Neural cell (in vitro differentiated cells): ENCODE data around the gene INPP5A. TPM values are rescaled to one million over a fixed set of nuclear protein-coding genes. Genes with fewer than 3 reads are reported as not detected.

Source experiments
- H2AFZ ChIP-seq: fragments of 200-600, 300-800 bp; sonication (generic), shearing (Covaris generic); 2 replicates; pipeline ENCODE4 v1.6.0; 2014; ENCODE audit warnings: low read depth, mild to moderate bottlenecking, antibody characterized with exemption, low read length, moderate library complexity
- H3F3A ChIP-seq: fragments of 200-600 bp; shearing (Covaris generic); 2 replicates; pipeline ENCODE4 v1.6.1; 2016; ENCODE audit warnings: mild to moderate bottlenecking, moderate library complexity, mixed read lengths, antibody characterized with exemption, low read length; ENCODE audit not compliant: insufficient read depth, poor library complexity, severe bottlenecking
- H3K27ac ChIP-seq: fragments of 200-600, 300-800 bp; sonication (generic), shearing (Covaris generic); 2 replicates; pipeline ENCODE4 v1.5.1; 2014; ENCODE audit warnings: mild to moderate bottlenecking, low read length, moderate library complexity
- H3K27me3 ChIP-seq: fragments of 300-800, 200-600 bp; sonication (generic), shearing (Covaris generic); 2 replicates; pipeline ENCODE4 v1.6.0; 2014; ENCODE audit warnings: mild to moderate bottlenecking, low read depth, low read length, moderate library complexity; ENCODE audit not compliant: insufficient read depth
- H3K36me3 ChIP-seq: fragments of 300-800, 200-600 bp; sonication (generic), shearing (Covaris generic); 2 replicates; pipeline ENCODE4 v1.5.1; 2014; ENCODE audit warnings: mild to moderate bottlenecking, antibody characterized with exemption, low read length, moderate library complexity; ENCODE audit not compliant: insufficient read depth
- H3K4me2 ChIP-seq: fragments of 300-800, 200-600 bp; sonication (generic), shearing (Covaris generic); 2 replicates; pipeline ENCODE4 v1.6.0; 2014; ENCODE audit warnings: mild to moderate bottlenecking, low read length
- H3K4me3 ChIP-seq: fragments of 300-800, 200-600 bp; sonication (generic), shearing (Covaris generic); 2 replicates; pipeline ENCODE4 v1.5.1; 2014; ENCODE audit warnings: mild to moderate bottlenecking, low read length, moderate library complexity
- H3K79me2 ChIP-seq: fragments of 200-600 bp; shearing (Covaris generic); replicated peaks from 2 replicates; pipeline ENCODE4 v1.6.0; 2014; ENCODE audit warnings: mild to moderate bottlenecking, low read length, moderate library complexity; ENCODE audit not compliant: insufficient read depth
- H3K9ac ChIP-seq: fragments of 300-800, 200-600 bp; sonication (generic), shearing (Covaris generic); 2 replicates; pipeline ENCODE4 v1.6.1; 2016; ENCODE audit warnings: mild to moderate bottlenecking, low read length, mixed read lengths
- H3K9me2 ChIP-seq: fragments of 200-600 bp; shearing (Covaris generic); 2 replicates; pipeline ENCODE4 v1.6.1; 2016; ENCODE audit warnings: mild to moderate bottlenecking, low read length, mixed read lengths; ENCODE audit not compliant: insufficient read depth
- H3K9me3 ChIP-seq: fragments of 200-600, 300-800 bp; sonication (generic), shearing (Covaris generic); 2 replicates; pipeline ENCODE4 v1.6.1; 2016; ENCODE audit warnings: mild to moderate bottlenecking, mixed run types, low read length, moderate library complexity, mixed read lengths
- H4K20me1 ChIP-seq: fragments of 200-600 bp; shearing (Covaris generic); 2 replicates; pipeline ENCODE4 v1.6.1; 2016; ENCODE audit warnings: mild to moderate bottlenecking, mixed run types; ENCODE audit not compliant: insufficient read depth
- CTCF ChIP-seq: fragments of 450-650 bp; IDR thresholded peaks from 2 replicates; pipeline ENCODE4 v1.5.1; 2014; ENCODE audit warnings: antibody characterized with exemption, mild to moderate bottlenecking, moderate library complexity; ENCODE audit not compliant: poor library complexity, severe bottlenecking
- EP300 ChIP-seq: fragments of 450-650 bp; conservative IDR thresholded peaks from 2 replicates; pipeline ENCODE4 v1.6.1; 2014; ENCODE audit warnings: antibody characterized with exemption, mild to moderate bottlenecking, moderate library complexity; ENCODE audit not compliant: poor library complexity, severe bottlenecking
- EZH2 ChIP-seq: fragments of 200-600, 300-800 bp; shearing (Covaris generic), sonication (generic); IDR thresholded peaks from 2 replicates; pipeline ENCODE4 v1.6.1; 2014; ENCODE audit warnings: antibody characterized with exemption, low read length, borderline replicate concordance, mild to moderate bottlenecking; ENCODE audit not compliant: insufficient read depth, poor library complexity, severe bottlenecking
- MXI1 ChIP-seq: fragments of 450-650 bp; conservative IDR thresholded peaks from 2 replicates; pipeline ENCODE4 v1.6.1; 2014; ENCODE audit warnings: antibody characterized with exemption, mild to moderate bottlenecking; ENCODE audit not compliant: poor library complexity, severe bottlenecking
- POLR2AphosphoS5 ChIP-seq: IDR thresholded peaks from 2 replicates; pipeline ENCODE4 v1.6.1; 2012
- RAD21 ChIP-seq: fragments of 450-650 bp; conservative IDR thresholded peaks from 2 replicates; pipeline ENCODE4 v1.6.1; 2014; ENCODE audit warnings: antibody characterized with exemption, mild to moderate bottlenecking, moderate library complexity
- REST ChIP-seq: IDR thresholded peaks from 2 replicates; pipeline ENCODE4 v1.6.1; 2012; ENCODE audit warnings: borderline replicate concordance
- SMC3 ChIP-seq: fragments of 450-650 bp; conservative IDR thresholded peaks from 2 replicates; pipeline ENCODE4 v1.6.1; 2014; ENCODE audit warnings: antibody characterized with exemption, mild to moderate bottlenecking, moderate library complexity; ENCODE audit not compliant: poor library complexity
- TAF1 ChIP-seq: IDR thresholded peaks from 2 replicates; pipeline ENCODE4 v1.6.1; 2012; ENCODE audit warnings: low read depth
- polyA plus RNA-seq: library from polyadenylated mRNA; depleted of rRNA; stranded (reverse); fragments of >200 nt; gene quantifications from 2 replicates; pipeline ENCODE4 v1.2.3, GENCODE V29; 2014

The INPP5A gene
- polyA plus RNA-seq, 1 donor from 2014 or later, result 48.8 TPM

- peaks cover 2% of the 10 kb centered on the region for H3K79me2 ChIP-seq
- no peaks in the 10 kb centered on the region for H3K36me3 ChIP-seq
- no peak overlapping the region for H3K4me2 ChIP-seq
- no peak overlapping the region for H3K9ac ChIP-seq
- no peak overlapping the region for H3K27ac ChIP-seq
- no peaks in the 10 kb centered on the region for H3K9me2 ChIP-seq
- no peak overlapping the region for H2AFZ ChIP-seq
- TF ChIP-seq POLR2AphosphoS5, result no peak
- TF ChIP-seq EZH2, result no peak
- no peak for TF ChIP-seq EP300
- no peak for TF ChIP-seq MXI1
- TF ChIP-seq REST, result no peak
- no peak for TF ChIP-seq SMC3
- TF ChIP-seq CTCF, result no peak
- TF ChIP-seq RAD21, result no peak
- no peak for TF ChIP-seq TAF1
- H3F3A ChIP-seq, result no peaks in the 10 kb centered on the region
- H3K4me3 ChIP-seq, result no peak overlapping the region
- H4K20me1 ChIP-seq, result no peaks in the 10 kb centered on the region
- H3K9me3 ChIP-seq, result no peaks in the 10 kb centered on the region
- no peaks in the 10 kb centered on the region for H3K27me3 ChIP-seq
Observed at GRCh38 chr10:132580143-132580542, 42.6 kb downstream of the INPP5A start.

- no peaks in the 10 kb centered on the region for H4K20me1 ChIP-seq
- H3K4me3 ChIP-seq, result no peak overlapping the region
- H3K9me2 ChIP-seq, result no peaks in the 10 kb centered on the region
- no peak overlapping the region for H3K4me2 ChIP-seq
- H3K9me3 ChIP-seq, result no peaks in the 10 kb centered on the region
- H3K79me2 ChIP-seq, result peaks cover 2% of the 10 kb centered on the region
- H3K27ac ChIP-seq, result no peak overlapping the region
- H3K9ac ChIP-seq, result no peak overlapping the region
- H2AFZ ChIP-seq, result no peak overlapping the region
- no peaks in the 10 kb centered on the region for H3K27me3 ChIP-seq
- H3F3A ChIP-seq, result no peaks in the 10 kb centered on the region
- TF ChIP-seq SMC3 (no peak), REST (no peak), MXI1 (no peak)
- no peaks in the 10 kb centered on the region for H3K36me3 ChIP-seq
Observed at GRCh38 chr10:132580617-132581016, 43.0 kb downstream of the INPP5A start.
